ENCODE data around the gene CARNS1. TPM values are rescaled to one million over a fixed set of nuclear protein-coding genes. Genes with fewer than 3 reads are reported as not detected.

CARNS1 gene
- total and polyA plus RNA-seq, 7 donors, result 0.16 to 0.83 (median 0.55) TPM; not detected in 2

- TF ChIP-seq EP300 (IDR thresholded peaks at IDR 0.05), result no peak
- TF ChIP-seq POLR2A (IDR thresholded peaks at IDR 0.05), result no peak
- TF ChIP-seq CTCF (IDR thresholded peaks at IDR 0.05), result no peak
- no peak for TF ChIP-seq POLR2AphosphoS5 (IDR thresholded peaks at IDR 0.05)
- peaks cover 0 to 15% (median 0%) of the 10 kb centered on the region in 4 donors for H3K36me3 ChIP-seq
- H3K27ac ChIP-seq, result peak overlapping the region; percentile 71 to 100 (median 86)
- H3K27me3 ChIP-seq, result no peaks in the 10 kb centered on the region
- no peaks in the 10 kb centered on the region for H3K9me3 ChIP-seq
- H3K4me1 ChIP-seq, result peaks cover 0 to 80% (median 73%) of the 10 kb centered on the region in 4 donors
- 59 to 72% methylated on average over 7 of the region's 7 CpGs for WGBS, 2 donors
- no peak overlapping the region for H3K4me3 ChIP-seq
- no peak for DNase-seq
- intact Hi-C loops (cut with DNase I), result no loop called here
Measured at GRCh38 chr11:67367761-67368227, 47.7 kb upstream of the CARNS1 start.

GRCh38 chr11:67368621-67369020, 46.9 kb upstream of the CARNS1 start:
- Histone ChIP-seq H3K9me3 (no peaks in the 10 kb centered on the region), H3K4me1 (peaks cover 0 to 86% (median 76%) of the 10 kb centered on the region in 4 donors), H3K27ac (peak overlapping the region; percentile 71 to 100 (median 88)), H3K4me3 (no peak overlapping the region), H3K27me3 (no peaks in the 10 kb centered on the region), H3K36me3 (peaks cover 0 to 15% (median 0%) of the 10 kb centered on the region in 4 donors)
- intact Hi-C loops (cut with DNase I), result no loop called here
- DNase-seq, result no peak
- WGBS, 2 donors, result 64 to 79% methylated on average over 3 of the region's 3 CpGs
- TF ChIP-seq CTCF (IDR thresholded peaks at IDR 0.05), result no peak
- TF ChIP-seq EP300 (IDR thresholded peaks at IDR 0.05), result no peak
- no peak for TF ChIP-seq POLR2A (IDR thresholded peaks at IDR 0.05)
- TF ChIP-seq POLR2AphosphoS5 (IDR thresholded peaks at IDR 0.05), result no peak

GRCh38 chr11:67369275-67369674, 46.2 kb upstream of the CARNS1 start:
- WGBS, 2 donors, result 85 to 92% methylated on average over 8 of the region's 8 CpGs
- H3K27me3 ChIP-seq, result no peaks in the 10 kb centered on the region
- H3K9me3 ChIP-seq, result no peaks in the 10 kb centered on the region
- peak overlapping the region; percentile 85 to 100 (median 92) for H3K27ac ChIP-seq
- TF ChIP-seq EP300 (IDR thresholded peaks at IDR 0.05) (no peak), POLR2AphosphoS5 (IDR thresholded peaks at IDR 0.05) (no peak), POLR2A (IDR thresholded peaks at IDR 0.05) (no peak), CTCF (IDR thresholded peaks at IDR 0.05) (no peak)
- peaks cover 0 to 14% (median 0%) of the 10 kb centered on the region in 4 donors for H3K36me3 ChIP-seq
- H3K4me1 ChIP-seq, result peaks cover 0 to 92% (median 82%) of the 10 kb centered on the region in 4 donors
- no peak overlapping the region for H3K4me3 ChIP-seq
- intact Hi-C loops (cut with DNase I), result no loop called here
- DNase-seq, result no peak

- no peaks in the 10 kb centered on the region for H3K9me3 ChIP-seq
- peaks cover 0 to 94% (median 85%) of the 10 kb centered on the region in 4 donors for H3K4me1 ChIP-seq
- peak; percentile 80 for DNase-seq
- WGBS, 2 donors, result 60 to 77% methylated on average over 12 of the region's 12 CpGs
- no peak for TF ChIP-seq CTCF (IDR thresholded peaks at IDR 0.05)
- TF ChIP-seq POLR2AphosphoS5 (IDR thresholded peaks at IDR 0.05), result peak; percentile 71 to 93 (median 88)
- TF ChIP-seq EP300 (IDR thresholded peaks at IDR 0.05), result peak in 3 of 4 donors; percentile 48 to 82 (median 60)
- peaks cover 0 to 8% (median 0%) of the 10 kb centered on the region in 4 donors for H3K36me3 ChIP-seq
- peak overlapping the region; percentile 85 to 100 (median 92) for H3K27ac ChIP-seq
- intact Hi-C loops (cut with DNase I), result no loop called here
- H3K27me3 ChIP-seq, result no peaks in the 10 kb centered on the region
- peak overlapping the region in 2 of 4 donors; percentile 18 to 69 for H3K4me3 ChIP-seq
Measured at GRCh38 chr11:67369801-67370284, 45.6 kb upstream of the CARNS1 start.
